ENCODE measurements around the gene TNN. TPM values are rescaled to one million over a fixed set of nuclear protein-coding genes. Genes with fewer than 3 reads are reported as not detected.
A peak's percentile ranks its signal among the peaks of the same experiment; 100 is the strongest.

TNN gene
- total RNA-seq, 2 experiments from 2014 or later, result 0.05 to 0.07 TPM

- ChIA-PET CTCF (interaction anchor here (1.0 to 10.0 kb wide), 4 partner anchors 8 to 155 kb away, joined by 4 to 305 read pairs (median 22); no protein-coding TSS in a partner anchor), POLR2A (no interaction called here)
- H3K4me1 Mint-ChIP-seq (ENCODE audit: low read depth), result peaks cover 9% of the 10 kb centered on the region
These were observed 95.3 kb downstream of the TNN start for GRCh38 chr1:175162955-175163354.

GRCh38 chr1:175163702-175164101, 96.1 kb downstream of the TNN start:
- TF ChIP-seq CTCF (IDR thresholded peaks at IDR 0.05), result no peak
- Mint-ChIP-seq H3K4me3 (no peak overlapping the region), H3K4me1 (ENCODE audit: low read depth) (peaks cover 8% of the 10 kb centered on the region), H3K27ac (no peak overlapping the region), H3K27me3 (no peaks in the 10 kb centered on the region), H3K9me3 (no peaks in the 10 kb centered on the region), H3K36me3 (ENCODE audit: low read depth) (peaks cover 32% of the 10 kb centered on the region)
- ATAC-seq (no peak), DNase-seq (no peak)
- ChIA-PET POLR2A (no interaction called here), CTCF (interaction anchor here (0.9 to 10.0 kb wide), 7 partner anchors 8 to 154 kb away, joined by 3 to 305 read pairs (median 18); no protein-coding TSS in a partner anchor)
- intact Hi-C loops (cut with micrococcal nuclease), result no loop called here

More at GRCh38 chr1:175162955-175163354, 95.3 kb downstream of the TNN start:
- H3K36me3 Mint-ChIP-seq (ENCODE audit: low read depth), result peaks cover 32% of the 10 kb centered on the region
- no peak for TF ChIP-seq CTCF (IDR thresholded peaks at IDR 0.05)
- no peak overlapping the region for H3K27ac Mint-ChIP-seq
- intact Hi-C loops (cut with micrococcal nuclease), result no loop called here
- H3K9me3 Mint-ChIP-seq, result no peaks in the 10 kb centered on the region
- H3K4me3 Mint-ChIP-seq, result no peak overlapping the region
- H3K27me3 Mint-ChIP-seq, result no peaks in the 10 kb centered on the region
- ATAC-seq (no peak), DNase-seq (no peak)

- CTCF ChIA-PET, result interaction anchor here (1.6 to 3.7 kb wide), 3 partner anchors 9 to 135 kb away, joined by 3 to 29 read pairs (median 26); no protein-coding TSS in a partner anchor
- H3K27me3 Mint-ChIP-seq, result no peaks in the 10 kb centered on the region
- no peak overlapping the region for H3K27ac Mint-ChIP-seq
- peaks cover 27% of the 10 kb centered on the region for H3K36me3 Mint-ChIP-seq (ENCODE audit: low read depth)
- intact Hi-C loops (cut with micrococcal nuclease), result no loop called here
- POLR2A ChIA-PET, result no interaction called here
- DNase-seq, result no peak
- no peak for TF ChIP-seq CTCF (IDR thresholded peaks at IDR 0.05)
- H3K9me3 Mint-ChIP-seq, result no peaks in the 10 kb centered on the region
- no peak overlapping the region for H3K4me3 Mint-ChIP-seq
- H3K4me1 Mint-ChIP-seq (ENCODE audit: low read depth), result peaks cover 15% of the 10 kb centered on the region
- ATAC-seq, result no peak
These were observed 97.1 kb downstream of the TNN start for GRCh38 chr1:175164751-175165150.

- POLR2A ChIA-PET, result no interaction called here
- H3K27me3 Mint-ChIP-seq, result no peaks in the 10 kb centered on the region
- TF ChIP-seq CTCF (IDR thresholded peaks at IDR 0.05), result no peak
- H3K4me3 Mint-ChIP-seq, result no peak overlapping the region
- no peaks in the 10 kb centered on the region for H3K9me3 Mint-ChIP-seq
- H3K4me1 Mint-ChIP-seq (ENCODE audit: low read depth), result peaks cover 33% of the 10 kb centered on the region
- intact Hi-C loops (cut with micrococcal nuclease), result no loop called here
- H3K27ac Mint-ChIP-seq, result no peak overlapping the region
- H3K36me3 Mint-ChIP-seq (ENCODE audit: low read depth), result peaks cover 22% of the 10 kb centered on the region
- CTCF ChIA-PET, result interaction anchor here (3.2 to 3.7 kb wide), 2 partner anchors 11 to 15 kb away, joined by 26 to 29 read pairs; no protein-coding TSS in a partner anchor
- DNase-seq (no peak), ATAC-seq (no peak)
These were observed 99.1 kb downstream of the TNN start for GRCh38 chr1:175166746-175167145.

- no peak for ATAC-seq
- peak overlapping the region; percentile 27 for H3K27ac Mint-ChIP-seq
- intact Hi-C loops (cut with micrococcal nuclease), result no loop called here
- POLR2A ChIA-PET, result no interaction called here
- DNase-seq, result no peak
- peaks cover 36% of the 10 kb centered on the region for H3K4me1 Mint-ChIP-seq (ENCODE audit: low read depth)
- H3K36me3 Mint-ChIP-seq (ENCODE audit: low read depth), result peaks cover 24% of the 10 kb centered on the region
- CTCF ChIA-PET, result interaction anchor here (1.2 to 7.1 kb wide), 4 partner anchors 9 to 149 kb away, joined by 3 to 34 read pairs (median 7); no protein-coding TSS in a partner anchor
- H3K4me3 Mint-ChIP-seq, result no peak overlapping the region
- H3K9me3 Mint-ChIP-seq, result no peaks in the 10 kb centered on the region
- H3K27me3 Mint-ChIP-seq, result no peaks in the 10 kb centered on the region
- no peak for TF ChIP-seq CTCF (IDR thresholded peaks at IDR 0.05)
These were observed 100.2 kb downstream of the TNN start for GRCh38 chr1:175167861-175168260.

Data from activated CD8-positive, alpha-beta T cell treated with anti-CD3 and anti-CD28 coated beads for 36 hours (primary cell).